ENCODE results near the gene NFS1. TPM values are rescaled to one million over a fixed set of nuclear protein-coding genes. Genes with fewer than 3 reads are reported as not detected.
"Not testable (repeated sequence)": the region's sequence is repeated elsewhere in the genome, so short reads cannot be mapped to it uniquely, and the experiment has no call there.

The NFS1 gene
- total RNA-seq, 4 donors from 2014 or later, result 21.1 to 45.5 (median 36.3) TPM

DNA sequence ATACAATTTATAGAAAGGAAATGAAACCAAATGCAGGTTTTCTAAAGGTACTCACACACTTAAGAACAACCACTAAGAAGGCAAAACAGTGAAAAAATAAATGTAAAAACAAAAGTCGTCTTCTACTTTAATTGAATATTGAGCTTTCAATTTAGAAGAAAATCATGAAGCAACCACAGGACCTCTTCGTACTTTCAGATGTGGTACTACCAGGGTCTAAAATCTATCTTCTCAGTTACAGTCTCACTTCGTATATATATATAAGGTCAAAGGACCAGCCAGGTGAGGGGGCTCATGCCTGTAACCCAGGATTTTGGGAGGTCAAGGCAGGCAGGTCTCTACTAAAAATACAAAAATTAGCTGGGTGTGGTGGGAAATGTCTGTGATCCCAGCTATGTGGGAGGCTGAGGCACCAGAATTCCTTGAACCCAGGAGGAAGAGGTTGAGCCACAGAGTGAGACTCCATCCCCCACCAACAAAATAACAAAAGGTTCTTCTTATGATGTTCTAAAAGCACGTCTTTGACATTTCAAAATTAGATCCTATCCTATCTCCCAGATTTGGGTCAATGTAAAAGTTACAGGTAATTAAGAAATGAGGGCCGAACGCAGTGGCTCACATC lies 12.5 kb upstream of the NFS1 start:
- Histone ChIP-seq H3K4me3 (replicated peaks in 1 of 3) (no peak overlapping the region), H3K27ac (no peak overlapping the region), H3K36me3 (peaks cover 75 to 78% of the 10 kb centered on the region in 2 donors), H3K9me3 (no peaks in the 10 kb centered on the region), H3K4me1 (peaks cover 0 to 8% of the 10 kb centered on the region in 2 donors), H3K27me3 (no peaks in the 10 kb centered on the region)
- TF ChIP-seq POLR2A (IDR thresholded peaks at IDR 0.05), result no peak
- TF ChIP-seq, protein P1, sequence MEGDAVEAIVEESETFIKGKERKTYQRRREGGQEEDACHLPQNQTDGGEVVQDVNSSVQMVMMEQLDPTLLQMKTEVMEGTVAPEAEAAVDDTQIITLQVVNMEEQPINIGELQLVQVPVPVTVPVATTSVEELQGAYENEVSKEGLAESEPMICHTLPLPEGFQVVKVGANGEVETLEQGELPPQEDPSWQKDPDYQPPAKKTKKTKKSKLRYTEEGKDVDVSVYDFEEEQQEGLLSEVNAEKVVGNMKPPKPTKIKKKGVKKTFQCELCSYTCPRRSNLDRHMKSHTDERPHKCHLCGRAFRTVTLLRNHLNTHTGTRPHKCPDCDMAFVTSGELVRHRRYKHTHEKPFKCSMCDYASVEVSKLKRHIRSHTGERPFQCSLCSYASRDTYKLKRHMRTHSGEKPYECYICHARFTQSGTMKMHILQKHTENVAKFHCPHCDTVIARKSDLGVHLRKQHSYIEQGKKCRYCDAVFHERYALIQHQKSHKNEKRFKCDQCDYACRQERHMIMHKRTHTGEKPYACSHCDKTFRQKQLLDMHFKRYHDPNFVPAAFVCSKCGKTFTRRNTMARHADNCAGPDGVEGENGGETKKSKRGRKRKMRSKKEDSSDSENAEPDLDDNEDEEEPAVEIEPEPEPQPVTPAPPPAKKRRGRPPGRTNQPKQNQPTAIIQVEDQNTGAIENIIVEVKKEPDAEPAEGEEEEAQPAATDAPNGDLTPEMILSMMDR (IDR thresholded peaks at IDR 0.05), result no peak
- DNase-seq, result no peak
- intact Hi-C loops (cut with DNase I), result loop anchor here (10.0 kb wide), 1 partner anchor 173 kb away; no protein-coding TSS in a partner anchor
- WGBS, 2 donors, result 82 to 85% methylated on average over 6 of the region's 6 CpGs

GRCh38 chr20:35710884-35711587 lies 11.9 kb upstream of the NFS1 start:
- no peaks in the 10 kb centered on the region for H3K27me3 ChIP-seq
- peaks cover 75 to 78% of the 10 kb centered on the region in 2 donors for H3K36me3 ChIP-seq
- peaks cover 0 to 8% of the 10 kb centered on the region in 2 donors for H3K4me1 ChIP-seq
- intact Hi-C loops (cut with DNase I), result loop anchor here (10.0 kb wide), 1 partner anchor 174 kb away; no protein-coding TSS in a partner anchor
- H3K4me3 ChIP-seq (replicated peaks in 1 of 3), result no peak overlapping the region
- no peaks in the 10 kb centered on the region for H3K9me3 ChIP-seq
- no peak overlapping the region for H3K27ac ChIP-seq
- 80 to 82% methylated on average over 6 of the region's 6 CpGs for WGBS, 2 donors
- no peak for DNase-seq
- TF ChIP-seq, protein P1 (IDR thresholded peaks at IDR 0.05), result no peak
- TF ChIP-seq POLR2A (IDR thresholded peaks at IDR 0.05), result no peak

DNA sequence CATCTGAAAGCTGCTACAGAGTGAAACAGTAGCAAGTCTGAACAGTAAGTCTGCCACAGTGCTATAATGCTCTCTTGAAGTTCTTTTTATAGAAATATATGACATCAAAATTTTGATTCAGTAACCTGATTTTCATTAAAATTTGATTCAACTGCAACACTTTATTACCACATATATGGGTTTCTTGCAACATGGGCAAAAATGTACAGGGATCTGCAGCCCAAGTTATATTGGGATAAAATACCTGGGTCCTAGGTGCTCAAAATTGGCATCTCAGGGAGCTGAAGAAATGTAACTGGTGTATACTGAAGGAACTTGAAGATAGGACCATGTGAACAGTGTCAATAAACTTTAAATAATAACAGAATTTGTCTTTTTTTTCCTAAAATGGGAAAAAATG lies 10.9 kb upstream of the NFS1 start:
- Histone ChIP-seq H3K4me3 (replicated peaks in 1 of 3) (no peak overlapping the region), H3K36me3 (peaks cover 75 to 78% of the 10 kb centered on the region in 2 donors), H3K9me3 (no peaks in the 10 kb centered on the region), H3K27me3 (no peaks in the 10 kb centered on the region), H3K4me1 (peaks cover 0 to 8% of the 10 kb centered on the region in 2 donors), H3K27ac (no peak overlapping the region)
- intact Hi-C loops (cut with DNase I), result loop anchor here (10.0 kb wide), 1 partner anchor 175 kb away; no protein-coding TSS in a partner anchor
- no peak for TF ChIP-seq POLR2A (IDR thresholded peaks at IDR 0.05)
- TF ChIP-seq, protein P1 (IDR thresholded peaks at IDR 0.05), result no peak
- DNase-seq, result no peak

GRCh38 chr20:35709259-35709658 lies 10.1 kb upstream of the NFS1 start:
- peaks cover 75 to 78% of the 10 kb centered on the region in 2 donors for H3K36me3 ChIP-seq
- H3K4me1 ChIP-seq, result peaks cover 0 to 8% of the 10 kb centered on the region in 2 donors
- no peak overlapping the region for H3K27ac ChIP-seq
- DNase-seq, result no peak
- H3K4me3 ChIP-seq (replicated peaks in 1 of 3), result no peak overlapping the region
- 86 to 88% methylated on average over 1 of the region's 1 CpG for WGBS, 2 donors
- H3K27me3 ChIP-seq, result no peaks in the 10 kb centered on the region
- H3K9me3 ChIP-seq, result no peaks in the 10 kb centered on the region
- intact Hi-C loops (cut with DNase I), result loop anchor here (10.0 kb wide), 1 partner anchor 244 kb away; no protein-coding TSS in a partner anchor
- TF ChIP-seq, protein P1 (IDR thresholded peaks at IDR 0.05), result no peak
- no peak for TF ChIP-seq POLR2A (IDR thresholded peaks at IDR 0.05)

GRCh38 chr20:35708502-35708901 lies 9.3 kb upstream of the NFS1 start:
- H3K27me3 ChIP-seq, result no peaks in the 10 kb centered on the region
- H3K4me1 ChIP-seq, result peaks cover 0 to 8% of the 10 kb centered on the region in 2 donors
- no peak for DNase-seq
- TF ChIP-seq POLR2A (IDR thresholded peaks at IDR 0.05), result no peak
- TF ChIP-seq, protein P1 (IDR thresholded peaks at IDR 0.05), result no peak
- peaks cover 75 to 78% of the 10 kb centered on the region in 2 donors for H3K36me3 ChIP-seq
- 61 to 68% methylated on average over 1 of the region's 1 CpG for WGBS, 2 donors
- no peak overlapping the region for H3K27ac ChIP-seq
- intact Hi-C loops (cut with DNase I), result loop anchor here (10.0 kb wide), 1 partner anchor 244 kb away; no protein-coding TSS in a partner anchor
- H3K4me3 ChIP-seq (replicated peaks in 1 of 3), result no peak overlapping the region
- no peaks in the 10 kb centered on the region for H3K9me3 ChIP-seq

GRCh38 chr20:35706591-35707529 lies 7.7 kb upstream of the NFS1 start:
- peaks cover 71 to 78% of the 10 kb centered on the region in 2 donors for H3K36me3 ChIP-seq
- WGBS, 2 donors, result 93 to 96% methylated on average over 17 of the region's 17 CpGs
- intact Hi-C loops (cut with DNase I), result loop anchor here (10.0 kb wide), 1 partner anchor 242 kb away; no protein-coding TSS in a partner anchor

More at GRCh38 chr20:35706591-35707529, 7.7 kb upstream of the NFS1 start:
- H3K27ac ChIP-seq; H3K4me1 ChIP-seq; H3K4me3 ChIP-seq (replicated peaks in 1 of 3); H3K9me3 ChIP-seq; DNase-seq; H3K27me3 ChIP-seq: not testable (repeated sequence)
